ENCODE results near the gene ULK2. TPM values are rescaled to one million over a fixed set of nuclear protein-coding genes. Genes with fewer than 3 reads are reported as not detected.

The ULK2 gene
- total RNA-seq, 3 donors from 2014 or later (not counting 1 experiment from before 2014, with no cell fraction given) = 13.7 to 20.6 (median 19.2) TPM

DNA sequence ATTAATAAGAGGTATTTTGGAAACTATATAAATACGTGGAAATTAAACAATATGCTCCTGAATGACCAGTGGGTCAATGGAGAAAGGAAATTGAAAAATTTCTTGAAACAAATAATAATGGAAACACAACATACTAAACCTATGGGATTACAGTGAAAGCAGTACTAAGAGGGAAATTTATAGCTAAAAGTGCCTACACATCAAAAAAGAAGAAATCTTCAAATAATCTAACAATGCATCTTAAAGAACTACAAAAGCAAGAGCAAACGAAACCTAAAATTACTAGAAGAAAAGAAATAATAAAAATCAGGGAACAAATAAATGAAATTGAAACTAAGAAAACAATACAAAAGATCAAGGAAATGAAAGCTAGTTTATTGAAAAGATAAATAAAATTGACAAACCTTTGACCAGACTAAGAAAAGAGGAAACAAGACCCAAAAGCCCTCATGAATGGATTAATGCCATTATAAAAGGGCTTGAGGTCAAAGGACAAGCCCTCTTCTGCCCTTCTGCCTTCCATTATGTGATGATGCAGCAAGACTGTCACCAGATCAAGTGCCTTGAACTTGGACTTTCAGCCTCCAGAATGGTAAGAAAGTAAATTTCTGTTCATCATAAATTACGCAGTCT lies 75.7 kb downstream of the ULK2 start:
- Mint-ChIP-seq H3K27me3 (ENCODE audit: low read depth in 2 of 2) (no peaks in the 10 kb centered on the region), H3K4me1 (no peaks in the 10 kb centered on the region), H3K27ac (no peak overlapping the region), H3K36me3 (peaks cover 48% of the 10 kb centered on the region), H3K9me3 (no peaks in the 10 kb centered on the region), H3K4me3 (no peak overlapping the region)
- Histone ChIP-seq H3K27ac (ENCODE audit: low read length) (no peak overlapping the region), H3K9me3 (ENCODE audit: control insufficient read depth, insufficient read depth, low read length) (peaks cover 3% of the 10 kb centered on the region), H3K4me3 (ENCODE audit: low read length) (no peak overlapping the region), H3K36me3 (ENCODE audit: control insufficient read depth, insufficient read depth, low read length) (peaks cover 45% of the 10 kb centered on the region), H3K27me3 (ENCODE audit: control insufficient read depth, insufficient read depth, low read length) (no peaks in the 10 kb centered on the region), H3K4me1 (ENCODE audit: control insufficient read depth, insufficient read depth, low read length) (no peaks in the 10 kb centered on the region)
- no peak for ATAC-seq
- no peak for DNase-seq
- intact Hi-C loops (cut with micrococcal nuclease) = no loop called here
- 100% methylated on average over 1 of the region's 3 CpGs for WGBS (ENCODE audit: insufficient coverage)
- TF ChIP-seq CTCF (IDR thresholded peaks at IDR 0.05) = no peak

DNA sequence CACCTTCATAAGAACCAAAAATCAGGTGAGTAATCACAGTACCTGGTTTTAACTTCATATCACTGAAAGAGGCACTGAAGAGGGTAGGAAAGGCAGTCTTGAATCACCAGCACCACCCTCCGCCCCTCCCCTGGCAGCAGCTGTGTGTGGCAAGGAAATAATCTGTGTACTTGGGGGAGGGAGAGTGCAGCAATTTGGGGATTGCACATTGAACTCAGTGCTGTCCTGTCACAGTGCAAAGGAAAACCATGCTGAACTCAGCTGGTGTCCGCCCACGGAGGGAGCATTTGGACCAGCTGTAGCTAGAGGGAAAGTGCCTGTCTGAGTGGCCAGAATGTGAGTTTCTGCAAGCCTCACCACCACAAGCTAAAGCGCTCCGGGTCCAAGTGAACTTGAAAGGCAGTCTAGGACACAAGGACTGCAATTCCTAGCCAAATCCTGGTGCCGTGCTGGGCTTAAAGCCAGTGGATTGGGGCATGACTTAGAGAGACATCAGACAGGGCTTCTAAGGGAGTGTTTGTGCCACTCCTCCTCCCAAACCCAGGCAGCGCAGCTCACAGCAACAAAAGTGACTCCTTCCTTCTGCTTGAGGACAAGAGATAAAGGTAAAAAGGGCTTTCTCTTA lies 79.9 kb downstream of the ULK2 start:
- intact Hi-C loops (cut with micrococcal nuclease) = no loop called here
- Histone ChIP-seq H3K27me3 (ENCODE audit: control insufficient read depth, insufficient read depth, low read length) (no peaks in the 10 kb centered on the region), H3K9me3 (ENCODE audit: control insufficient read depth, insufficient read depth, low read length) (no peaks in the 10 kb centered on the region), H3K36me3 (ENCODE audit: control insufficient read depth, insufficient read depth, low read length) (peaks cover 22% of the 10 kb centered on the region), H3K4me3 (ENCODE audit: low read length) (no peak overlapping the region), H3K27ac (ENCODE audit: low read length) (no peak overlapping the region), H3K4me1 (ENCODE audit: control insufficient read depth, insufficient read depth, low read length) (no peaks in the 10 kb centered on the region)
- H3K9me3 Mint-ChIP-seq = no peaks in the 10 kb centered on the region
- WGBS (ENCODE audit: insufficient coverage) = 96% methylated on average over 7 of the region's 7 CpGs
- no peaks in the 10 kb centered on the region for H3K27me3 Mint-ChIP-seq (ENCODE audit: low read depth in 2 of 2)
- no peak for DNase-seq
- H3K4me3 Mint-ChIP-seq = no peak overlapping the region
- TF ChIP-seq CTCF (IDR thresholded peaks at IDR 0.05) = no peak
- H3K36me3 Mint-ChIP-seq = peaks cover 17% of the 10 kb centered on the region
- H3K27ac Mint-ChIP-seq = no peak overlapping the region
- no peaks in the 10 kb centered on the region for H3K4me1 Mint-ChIP-seq
- no peak for ATAC-seq

DNA sequence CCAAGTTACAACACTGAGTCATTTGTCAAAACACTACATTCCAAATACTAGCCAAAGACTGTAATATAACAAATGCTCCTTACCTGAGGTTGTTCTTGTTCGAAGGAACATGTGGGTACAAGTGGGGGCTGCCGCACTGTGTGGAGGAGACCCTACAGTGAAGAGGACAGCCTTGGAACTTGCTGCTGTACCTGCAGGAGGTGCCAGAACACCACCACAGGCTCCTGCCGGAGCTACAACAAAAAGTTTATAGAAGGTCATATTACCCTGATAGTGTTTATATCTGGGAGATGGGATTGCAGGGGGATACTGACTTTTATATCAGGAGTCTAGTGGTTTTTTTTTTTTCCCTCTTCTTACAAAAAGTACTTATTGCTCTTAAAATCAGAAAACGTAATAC lies 81.9 kb downstream of the ULK2 start:
- ATAC-seq = no peak
- no peaks in the 10 kb centered on the region for H3K4me1 Mint-ChIP-seq
- TF ChIP-seq CTCF (IDR thresholded peaks at IDR 0.05) = no peak
- H3K9me3 Mint-ChIP-seq = no peaks in the 10 kb centered on the region
- H3K27ac ChIP-seq (ENCODE audit: low read length) = no peak overlapping the region
- DNase-seq = no peak
- 92% methylated on average over 3 of the region's 4 CpGs for WGBS (ENCODE audit: insufficient coverage)
- no peaks in the 10 kb centered on the region for H3K27me3 Mint-ChIP-seq (ENCODE audit: low read depth in 2 of 2)
- no peaks in the 10 kb centered on the region for H3K27me3 ChIP-seq (ENCODE audit: control insufficient read depth, insufficient read depth, low read length)
- peaks cover 24% of the 10 kb centered on the region for H3K36me3 Mint-ChIP-seq
- intact Hi-C loops (cut with micrococcal nuclease) = no loop called here
- no peaks in the 10 kb centered on the region for H3K9me3 ChIP-seq (ENCODE audit: control insufficient read depth, insufficient read depth, low read length)
- H3K4me3 Mint-ChIP-seq = no peak overlapping the region
- no peaks in the 10 kb centered on the region for H3K4me1 ChIP-seq (ENCODE audit: control insufficient read depth, insufficient read depth, low read length)
- H3K4me3 ChIP-seq (ENCODE audit: low read length) = no peak overlapping the region
- no peak overlapping the region for H3K27ac Mint-ChIP-seq
- peaks cover 28% of the 10 kb centered on the region for H3K36me3 ChIP-seq (ENCODE audit: control insufficient read depth, insufficient read depth, low read length)

Data from natural killer cell (primary cell).